ENCODE results near the gene VSIR. TPM values are rescaled to one million over a fixed set of nuclear protein-coding genes. Genes with fewer than 3 reads are reported as not detected.

VSIR gene
- total and polyA plus RNA-seq, 2 experiments from 2014 or later = 81.6 to 153 TPM

- Histone ChIP-seq H4K20me1 (ENCODE audit: insufficient read depth) (no peaks in the 10 kb centered on the region), H3K9me2 (ENCODE audit: insufficient read depth) (no peaks in the 10 kb centered on the region), H3K4me1 (ENCODE audit: insufficient read depth) (peaks cover 41% of the 10 kb centered on the region), H3K79me2 (ENCODE audit: insufficient read depth) (0 out of 2 replicates have a peak, but pooled peaks cover 6% of the 10 kb centered on the region), H3K4me3 (no peak overlapping the region), H3F3A (ENCODE audit: insufficient read depth) (peaks cover 22% of the 10 kb centered on the region), H2AFZ (no peak overlapping the region), H3K27ac (no peak overlapping the region), H3K4me2 (ENCODE audit: unreplicated experiment) (no peak overlapping the region), H3K36me3 (ENCODE audit: low read depth) (0 out of 2 replicates have a peak, but pooled peaks cover 9% of the 10 kb centered on the region), H3K27me3 (replicated peaks; ENCODE audit: insufficient read depth) (no peaks in the 10 kb centered on the region), H3K9ac (no peak overlapping the region), H3K9me3 (ENCODE audit: low read depth) (no peaks in the 10 kb centered on the region)
- WGBS, 2 experiments (ENCODE audit: low coverage in 1 of 2, low lambda C conversion rate in 2 of 2, missing lambda C conversion rate in 2 of 2) = 82 to 83% methylated on average over 3 of the region's 3 CpGs
- TF ChIP-seq EZH2phosphoT487 (IDR thresholded peaks at IDR 0.05; ENCODE audit: insufficient read depth, low read depth) (no peak), EZH2 (IDR thresholded peaks at IDR 0.05; ENCODE audit: insufficient read depth, poor library complexity, severe bottlenecking) (no peak)
- DNase-seq = no peak
- in situ Hi-C loops (cut with MboI) = no loop called here
These were observed 12.2 kb downstream of the VSIR start for GRCh38 chr10:71761105-71761511.

GRCh38 chr10:71757399-71757922 is 15.9 kb downstream of the VSIR start:
- Histone ChIP-seq H4K20me1 (ENCODE audit: insufficient read depth) (no peaks in the 10 kb centered on the region), H3K9me3 (ENCODE audit: low read depth) (no peaks in the 10 kb centered on the region), H3K36me3 (ENCODE audit: low read depth) (peaks cover 11% of the 10 kb centered on the region; the same call in 1 of the 2 replicates), H3K4me2 (ENCODE audit: unreplicated experiment) (no peak overlapping the region), H3K4me1 (ENCODE audit: insufficient read depth) (peaks cover 8% of the 10 kb centered on the region), H3F3A (ENCODE audit: insufficient read depth) (0 out of 2 replicates have a peak, but pooled peaks cover 1% of the 10 kb centered on the region), H3K9ac (no peak overlapping the region), H3K27ac (no peak overlapping the region), H3K79me2 (ENCODE audit: insufficient read depth) (no peaks in the 10 kb centered on the region), H3K4me3 (no peak overlapping the region), H3K9me2 (ENCODE audit: insufficient read depth) (no peaks in the 10 kb centered on the region), H3K27me3 (replicated peaks; ENCODE audit: insufficient read depth) (no peaks in the 10 kb centered on the region), H2AFZ (no peak overlapping the region)
- 87 to 90% methylated on average over 8 to 10 of the region's 11 CpGs for WGBS, 2 experiments (ENCODE audit: low coverage in 1 of 2, low lambda C conversion rate in 2 of 2, missing lambda C conversion rate in 2 of 2)
- in situ Hi-C loops (cut with MboI) = no loop called here
- no peak for DNase-seq
- no peak for TF ChIP-seq EZH2 (IDR thresholded peaks at IDR 0.05; ENCODE audit: insufficient read depth, poor library complexity, severe bottlenecking)
- TF ChIP-seq EZH2phosphoT487 (IDR thresholded peaks at IDR 0.05; ENCODE audit: insufficient read depth, low read depth) = no peak

GRCh38 chr10:71756311-71757191 is 16.8 kb downstream of the VSIR start:
- DNase-seq = no peak
- H3K4me3 ChIP-seq = no peak overlapping the region

GRCh38 chr10:71755179-71755879 is 18.0 kb downstream of the VSIR start:
- in situ Hi-C loops (cut with MboI) = no loop called here

More at GRCh38 chr10:71756311-71757191, 16.8 kb downstream of the VSIR start:
- Histone ChIP-seq H3K9me2 (ENCODE audit: insufficient read depth) (no peaks in the 10 kb centered on the region), H2AFZ (no peak overlapping the region), H3K79me2 (ENCODE audit: insufficient read depth) (no peaks in the 10 kb centered on the region), H3K27ac (no peak overlapping the region), H3K4me1 (ENCODE audit: insufficient read depth) (peaks cover 8% of the 10 kb centered on the region), H3K36me3 (ENCODE audit: low read depth) (peaks cover 19% of the 10 kb centered on the region; the same call in 1 of the 2 replicates), H3K4me2 (ENCODE audit: unreplicated experiment) (no peak overlapping the region), H3K9me3 (ENCODE audit: low read depth) (no peaks in the 10 kb centered on the region), H3K27me3 (replicated peaks; ENCODE audit: insufficient read depth) (no peaks in the 10 kb centered on the region), H4K20me1 (ENCODE audit: insufficient read depth) (no peaks in the 10 kb centered on the region), H3K9ac (no peak overlapping the region), H3F3A (ENCODE audit: insufficient read depth) (no peaks in the 10 kb centered on the region)
- in situ Hi-C loops (cut with MboI) = no loop called here
- 88 to 90% methylated on average over 12 of the region's 12 CpGs for WGBS, 2 experiments (ENCODE audit: low coverage in 1 of 2, low lambda C conversion rate in 2 of 2, missing lambda C conversion rate in 2 of 2)
- TF ChIP-seq EZH2 (IDR thresholded peaks at IDR 0.05; ENCODE audit: insufficient read depth, poor library complexity, severe bottlenecking) = no peak
- no peak for TF ChIP-seq EZH2phosphoT487 (IDR thresholded peaks at IDR 0.05; ENCODE audit: insufficient read depth, low read depth)

More at GRCh38 chr10:71755179-71755879, 18.0 kb downstream of the VSIR start:
- Histone ChIP-seq H3K27me3 (replicated peaks; ENCODE audit: insufficient read depth) (no peaks in the 10 kb centered on the region), H2AFZ (no peak overlapping the region), H3K79me2 (ENCODE audit: insufficient read depth) (no peaks in the 10 kb centered on the region), H3K4me3 (no peak overlapping the region), H3K36me3 (ENCODE audit: low read depth) (peaks cover 18% of the 10 kb centered on the region; the same call in 1 of the 2 replicates), H3K9ac (no peak overlapping the region), H3K4me1 (ENCODE audit: insufficient read depth) (peaks cover 8% of the 10 kb centered on the region), H3K9me2 (ENCODE audit: insufficient read depth) (no peaks in the 10 kb centered on the region), H4K20me1 (ENCODE audit: insufficient read depth) (no peaks in the 10 kb centered on the region), H3K4me2 (ENCODE audit: unreplicated experiment) (no peak overlapping the region), H3K27ac (no peak overlapping the region), H3K9me3 (ENCODE audit: low read depth) (no peaks in the 10 kb centered on the region), H3F3A (ENCODE audit: insufficient read depth) (no peaks in the 10 kb centered on the region)
- 93 to 96% methylated on average over 16 of the region's 16 CpGs for WGBS, 2 experiments (ENCODE audit: low coverage in 1 of 2, low lambda C conversion rate in 2 of 2, missing lambda C conversion rate in 2 of 2)
- TF ChIP-seq EZH2 (IDR thresholded peaks at IDR 0.05; ENCODE audit: insufficient read depth, poor library complexity, severe bottlenecking) = no peak
- no peak for TF ChIP-seq EZH2phosphoT487 (IDR thresholded peaks at IDR 0.05; ENCODE audit: insufficient read depth, low read depth)
- no peak for DNase-seq

All from GM23248 (cell line).